ENCODE measurements around the gene WDR59. TPM values are rescaled to one million over a fixed set of nuclear protein-coding genes. Genes with fewer than 3 reads are reported as not detected.

Gene WDR59
- total RNA-seq, 1 experiment from 2014 or later, result 95.4 TPM

- Mint-ChIP-seq H3K27ac (ENCODE audit: unreplicated experiment) (no peak overlapping the region), H3K36me3 (ENCODE audit: insufficient read depth, unreplicated experiment) (no peaks in the 10 kb centered on the region), H3K4me3 (ENCODE audit: low read depth, unreplicated experiment) (no peak overlapping the region), H3K4me1 (ENCODE audit: low read depth, unreplicated experiment) (no peaks in the 10 kb centered on the region), H3K9me3 (ENCODE audit: low read depth, unreplicated experiment) (no peaks in the 10 kb centered on the region), H3K27me3 (ENCODE audit: unreplicated experiment) (peaks cover 58% of the 10 kb centered on the region)
- TF ChIP-seq, protein P1, sequence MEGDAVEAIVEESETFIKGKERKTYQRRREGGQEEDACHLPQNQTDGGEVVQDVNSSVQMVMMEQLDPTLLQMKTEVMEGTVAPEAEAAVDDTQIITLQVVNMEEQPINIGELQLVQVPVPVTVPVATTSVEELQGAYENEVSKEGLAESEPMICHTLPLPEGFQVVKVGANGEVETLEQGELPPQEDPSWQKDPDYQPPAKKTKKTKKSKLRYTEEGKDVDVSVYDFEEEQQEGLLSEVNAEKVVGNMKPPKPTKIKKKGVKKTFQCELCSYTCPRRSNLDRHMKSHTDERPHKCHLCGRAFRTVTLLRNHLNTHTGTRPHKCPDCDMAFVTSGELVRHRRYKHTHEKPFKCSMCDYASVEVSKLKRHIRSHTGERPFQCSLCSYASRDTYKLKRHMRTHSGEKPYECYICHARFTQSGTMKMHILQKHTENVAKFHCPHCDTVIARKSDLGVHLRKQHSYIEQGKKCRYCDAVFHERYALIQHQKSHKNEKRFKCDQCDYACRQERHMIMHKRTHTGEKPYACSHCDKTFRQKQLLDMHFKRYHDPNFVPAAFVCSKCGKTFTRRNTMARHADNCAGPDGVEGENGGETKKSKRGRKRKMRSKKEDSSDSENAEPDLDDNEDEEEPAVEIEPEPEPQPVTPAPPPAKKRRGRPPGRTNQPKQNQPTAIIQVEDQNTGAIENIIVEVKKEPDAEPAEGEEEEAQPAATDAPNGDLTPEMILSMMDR (IDR thresholded peaks at IDR 0.05; ENCODE audit: unreplicated experiment), result no peak
- CTCF ChIA-PET, result interaction anchor here (0.6 to 1.4 kb wide), 2 partner anchors 12 to 500 kb away, joined by 3 read pairs; no protein-coding TSS in a partner anchor
- no TSS peak for BruUV-seq (replicated peaks)
- DNase-seq, result no peak
- intact Hi-C loops (cut with micrococcal nuclease; ENCODE audit: unreplicated experiment), result no loop called here
Observed at GRCh38 chr16:74825016-74825415, 159.9 kb downstream of the WDR59 start.

Other genes starting within 250 kb of the WDR59 start
- 74.2 and 122 TPM in 2 replicates for gene FA2H, start 210.3 kb downstream of the WDR59 start, total RNA-seq (2022)
- gene ZNRF1, start 13.9 kb upstream of the WDR59 start, total RNA-seq (2022), result 27.1 and 27.5 TPM in 2 replicates
- 4.1 and 6.5 TPM in 2 replicates for gene LDHD, start 131.7 kb upstream of the WDR59 start, total RNA-seq (2022)
- 10.6 and 12.9 TPM in 2 replicates for gene ZFP1, start 163.4 kb upstream of the WDR59 start, total RNA-seq (2022)
- 0.76 TPM in 1 of 2 replicates, not detected in the other for gene CTRB2, start 222.0 kb upstream of the WDR59 start, total RNA-seq (2022)
- gene CTRB1, start 233.9 kb upstream of the WDR59 start, total RNA-seq (2022), result not detected in 2 replicates

All from Calu3 (cell line).